ENCODE measurements around the gene ZXDA. TPM values are rescaled to one million over a fixed set of nuclear protein-coding genes. Genes with fewer than 3 reads are reported as not detected.

The ZXDA gene
- total and polyA plus RNA-seq, 2 donors (not counting 3 experiments of a cell fraction or from before 2014, with no cell fraction given), result 2.4 to 5.4 TPM

GRCh38 chrX:57930051-57930450, 19.8 kb upstream of the ZXDA start:
- H3K4me3 ChIP-seq (replicated peaks in 1 of 3; ENCODE audit: insufficient read depth in 1 of 3, low read depth in 1 of 3, low read length in 3 of 3), result no peak overlapping the region
- H3K4me1 ChIP-seq (ENCODE audit: control insufficient read depth, extremely low read depth, insufficient read depth, low read length), result no peaks in the 10 kb centered on the region
- dilution Hi-C loops (cut with MboI; ENCODE audit: extremely low pct_ligation_motif_present, low sequenced_read_pairs), result no loop called here
- H3K27me3 ChIP-seq (ENCODE audit: control insufficient read depth in 2 of 2, insufficient read depth in 2 of 2, low read length in 2 of 2), result no peaks in the 10 kb centered on the region
- DNase-seq (ENCODE audit: low read depth, low spot score) (no peak), FAIRE-seq (peak; percentile 58)
- H3K79me2 ChIP-seq (ENCODE audit: control insufficient read depth, insufficient read depth, low read length), result no peaks in the 10 kb centered on the region
- no peaks in the 10 kb centered on the region for H4K20me1 ChIP-seq (replicated peaks; ENCODE audit: control insufficient read depth, extremely low read depth, insufficient read depth, low read length)
- no peaks in the 10 kb centered on the region for H3K9me1 ChIP-seq (replicated peaks; ENCODE audit: control insufficient read depth, extremely low read depth, insufficient read depth, low read length)
- H3K36me3 ChIP-seq (ENCODE audit: control insufficient read depth in 2 of 2, extremely low read depth in 1 of 2, insufficient read depth in 2 of 2, low read length in 2 of 2), result no peaks in the 10 kb centered on the region
- H3K4me2 ChIP-seq (ENCODE audit: insufficient read depth, low read length), result no peak overlapping the region
- ChIA-PET POLR2A (no interaction called here), CTCF (interaction anchor here (0.6 to 1.6 kb wide), 4 partner anchors 97 to 346 kb away, joined by 3 to 12 read pairs (median 3); no protein-coding TSS in a partner anchor)
- no peak overlapping the region for H2AFZ ChIP-seq (ENCODE audit: low read depth, low read length)
- H3K27ac ChIP-seq (ENCODE audit: insufficient read depth, low read depth, low read length), result no peak overlapping the region
- H3K9me3 ChIP-seq (replicated peaks; ENCODE audit: control insufficient read depth, insufficient read depth, low read length), result no peaks in the 10 kb centered on the region
- BruUV-seq (replicated peaks), result no TSS peak
- no peak overlapping the region for H3K9ac ChIP-seq (replicated peaks; ENCODE audit: extremely low read depth, insufficient read depth, low read length)
- TF ChIP-seq EZH2 (IDR thresholded peaks at IDR 0.05; ENCODE audit: borderline replicate concordance, low read depth, low read length, severe bottlenecking) (no peak), GATA2 (IDR thresholded peaks at IDR 0.05; ENCODE audit: insufficient read depth, insufficient read length, low read depth, low read length) (no peak), CTCF (IDR thresholded peaks at IDR 0.05; ENCODE audit: extremely low read depth in 1 of 2, insufficient read depth in 1 of 2, low read depth in 1 of 2, low read length in 2 of 2) (no peak), MYC (IDR thresholded peaks at IDR 0.05; ENCODE audit: low read depth, low read length) (no peak), FOS (IDR thresholded peaks at IDR 0.05; ENCODE audit: borderline replicate concordance, insufficient read depth, low read length) (no peak), POLR2AphosphoS5 (IDR thresholded peaks at IDR 0.05; ENCODE audit: insufficient read depth, low read depth, low read length) (no peak), JUN (IDR thresholded peaks at IDR 0.05; ENCODE audit: borderline replicate concordance, insufficient read depth, insufficient read length, low read depth) (no peak)
- intact Hi-C loops (cut with micrococcal nuclease), result no loop called here

Measured in endothelial cell of umbilical vein (primary cell).